ENCODE data around the gene TTC7B. TPM values are rescaled to one million over a fixed set of nuclear protein-coding genes. Genes with fewer than 3 reads are reported as not detected.

TTC7B gene
- polyA plus RNA-seq, 1 donor from 2014 or later = 19.9 TPM

DNA sequence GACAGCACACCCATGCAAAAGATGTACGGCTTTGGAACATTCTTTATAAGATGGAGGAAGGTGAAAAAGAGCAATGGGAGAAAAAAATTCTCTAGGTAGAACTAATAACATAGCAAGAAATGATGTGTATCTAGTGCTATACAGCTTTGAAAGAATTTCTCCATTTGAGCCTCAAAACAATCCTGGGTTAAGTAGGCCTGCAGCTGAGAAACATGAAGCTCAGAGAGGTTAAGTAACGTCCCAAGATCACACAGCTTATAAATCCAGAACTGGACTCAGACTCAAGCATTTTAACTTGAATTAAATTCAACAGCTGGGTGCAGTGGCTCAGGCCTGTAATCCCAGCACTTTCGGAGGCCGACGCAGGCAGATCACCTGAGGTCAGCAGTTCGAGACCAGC, 32.9 kb downstream of the TTC7B start:
- Histone ChIP-seq H3K4me2 (ENCODE audit: low read length) (no peak overlapping the region), H3K79me2 (replicated peaks; ENCODE audit: insufficient read depth, low read length) (no peaks in the 10 kb centered on the region), H3K4me3 (ENCODE audit: low read length) (no peak overlapping the region), H3K9ac (ENCODE audit: low read length) (no peak overlapping the region), H2AFZ (ENCODE audit: low read depth, low read length) (no peak overlapping the region), H3K36me3 (ENCODE audit: insufficient read depth, low read length) (no peaks in the 10 kb centered on the region), H3K27me3 (ENCODE audit: insufficient read depth, low read depth, low read length) (no peaks in the 10 kb centered on the region), H3F3A (ENCODE audit: insufficient read depth, low read length, poor library complexity, severe bottlenecking) (no peaks in the 10 kb centered on the region), H3K27ac (ENCODE audit: low read length) (no peak overlapping the region), H4K20me1 (ENCODE audit: insufficient read depth) (no peaks in the 10 kb centered on the region), H3K9me3 (ENCODE audit: low read length) (no peaks in the 10 kb centered on the region), H3K9me2 (ENCODE audit: insufficient read depth, low read length) (no peaks in the 10 kb centered on the region)
- TF ChIP-seq TAF1 (IDR thresholded peaks at IDR 0.05; ENCODE audit: low read depth) (no peak), EP300 (conservative IDR thresholded peaks at IDR 0.05; ENCODE audit: poor library complexity, severe bottlenecking) (no peak)

DNA sequence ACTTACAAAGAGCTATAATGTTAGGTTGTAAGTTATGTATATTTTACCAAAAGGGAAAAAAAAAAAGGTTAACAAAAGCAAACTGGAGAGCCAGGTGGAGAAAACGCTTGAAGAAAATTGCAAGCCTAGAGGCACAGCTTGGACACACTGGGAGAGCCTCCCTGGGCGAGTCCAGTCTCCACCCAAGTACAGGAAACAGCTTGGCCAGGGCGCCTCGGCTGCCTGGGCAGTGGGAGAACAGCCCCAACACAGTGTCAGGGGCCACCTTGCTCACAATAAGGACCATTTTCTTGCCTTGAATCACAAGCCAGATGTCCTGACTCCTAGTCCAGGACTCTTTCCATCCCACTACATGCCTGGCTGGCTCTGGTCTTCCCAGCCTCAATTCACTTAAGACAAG, 33.3 kb downstream of the TTC7B start:
- Histone ChIP-seq H3K27me3 (ENCODE audit: insufficient read depth, low read depth, low read length) (no peaks in the 10 kb centered on the region), H3K27ac (ENCODE audit: low read length) (no peak overlapping the region), H3K36me3 (ENCODE audit: insufficient read depth, low read length) (no peaks in the 10 kb centered on the region), H2AFZ (ENCODE audit: low read depth, low read length) (no peak overlapping the region), H4K20me1 (ENCODE audit: insufficient read depth) (no peaks in the 10 kb centered on the region), H3K9ac (ENCODE audit: low read length) (no peak overlapping the region), H3K9me2 (ENCODE audit: insufficient read depth, low read length) (no peaks in the 10 kb centered on the region), H3K4me3 (ENCODE audit: low read length) (no peak overlapping the region), H3K4me2 (ENCODE audit: low read length) (no peak overlapping the region), H3K9me3 (ENCODE audit: low read length) (no peaks in the 10 kb centered on the region), H3F3A (ENCODE audit: insufficient read depth, low read length, poor library complexity, severe bottlenecking) (no peaks in the 10 kb centered on the region), H3K79me2 (replicated peaks; ENCODE audit: insufficient read depth, low read length) (no peaks in the 10 kb centered on the region)
- TF ChIP-seq EZH2 (IDR thresholded peaks at IDR 0.05; ENCODE audit: borderline replicate concordance, insufficient read depth, low read length, poor library complexity, severe bottlenecking) (no peak), EP300 (conservative IDR thresholded peaks at IDR 0.05; ENCODE audit: poor library complexity, severe bottlenecking) (no peak), POLR2AphosphoS5 (IDR thresholded peaks at IDR 0.05) (no peak), MXI1 (conservative IDR thresholded peaks at IDR 0.05; ENCODE audit: poor library complexity, severe bottlenecking) (no peak), TAF1 (IDR thresholded peaks at IDR 0.05; ENCODE audit: low read depth) (no peak), RAD21 (conservative IDR thresholded peaks at IDR 0.05) (no peak), SMC3 (conservative IDR thresholded peaks at IDR 0.05; ENCODE audit: poor library complexity) (no peak)
- TF ChIP-seq, protein P1, sequence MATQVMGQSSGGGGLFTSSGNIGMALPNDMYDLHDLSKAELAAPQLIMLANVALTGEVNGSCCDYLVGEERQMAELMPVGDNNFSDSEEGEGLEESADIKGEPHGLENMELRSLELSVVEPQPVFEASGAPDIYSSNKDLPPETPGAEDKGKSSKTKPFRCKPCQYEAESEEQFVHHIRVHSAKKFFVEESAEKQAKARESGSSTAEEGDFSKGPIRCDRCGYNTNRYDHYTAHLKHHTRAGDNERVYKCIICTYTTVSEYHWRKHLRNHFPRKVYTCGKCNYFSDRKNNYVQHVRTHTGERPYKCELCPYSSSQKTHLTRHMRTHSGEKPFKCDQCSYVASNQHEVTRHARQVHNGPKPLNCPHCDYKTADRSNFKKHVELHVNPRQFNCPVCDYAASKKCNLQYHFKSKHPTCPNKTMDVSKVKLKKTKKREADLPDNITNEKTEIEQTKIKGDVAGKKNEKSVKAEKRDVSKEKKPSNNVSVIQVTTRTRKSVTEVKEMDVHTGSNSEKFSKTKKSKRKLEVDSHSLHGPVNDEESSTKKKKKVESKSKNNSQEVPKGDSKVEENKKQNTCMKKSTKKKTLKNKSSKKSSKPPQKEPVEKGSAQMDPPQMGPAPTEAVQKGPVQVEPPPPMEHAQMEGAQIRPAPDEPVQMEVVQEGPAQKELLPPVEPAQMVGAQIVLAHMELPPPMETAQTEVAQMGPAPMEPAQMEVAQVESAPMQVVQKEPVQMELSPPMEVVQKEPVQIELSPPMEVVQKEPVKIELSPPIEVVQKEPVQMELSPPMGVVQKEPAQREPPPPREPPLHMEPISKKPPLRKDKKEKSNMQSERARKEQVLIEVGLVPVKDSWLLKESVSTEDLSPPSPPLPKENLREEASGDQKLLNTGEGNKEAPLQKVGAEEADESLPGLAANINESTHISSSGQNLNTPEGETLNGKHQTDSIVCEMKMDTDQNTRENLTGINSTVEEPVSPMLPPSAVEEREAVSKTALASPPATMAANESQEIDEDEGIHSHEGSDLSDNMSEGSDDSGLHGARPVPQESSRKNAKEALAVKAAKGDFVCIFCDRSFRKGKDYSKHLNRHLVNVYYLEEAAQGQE (IDR thresholded peaks at IDR 0.05; ENCODE audit: borderline replicate concordance) = no peak
- TF ChIP-seq, protein P2, sequence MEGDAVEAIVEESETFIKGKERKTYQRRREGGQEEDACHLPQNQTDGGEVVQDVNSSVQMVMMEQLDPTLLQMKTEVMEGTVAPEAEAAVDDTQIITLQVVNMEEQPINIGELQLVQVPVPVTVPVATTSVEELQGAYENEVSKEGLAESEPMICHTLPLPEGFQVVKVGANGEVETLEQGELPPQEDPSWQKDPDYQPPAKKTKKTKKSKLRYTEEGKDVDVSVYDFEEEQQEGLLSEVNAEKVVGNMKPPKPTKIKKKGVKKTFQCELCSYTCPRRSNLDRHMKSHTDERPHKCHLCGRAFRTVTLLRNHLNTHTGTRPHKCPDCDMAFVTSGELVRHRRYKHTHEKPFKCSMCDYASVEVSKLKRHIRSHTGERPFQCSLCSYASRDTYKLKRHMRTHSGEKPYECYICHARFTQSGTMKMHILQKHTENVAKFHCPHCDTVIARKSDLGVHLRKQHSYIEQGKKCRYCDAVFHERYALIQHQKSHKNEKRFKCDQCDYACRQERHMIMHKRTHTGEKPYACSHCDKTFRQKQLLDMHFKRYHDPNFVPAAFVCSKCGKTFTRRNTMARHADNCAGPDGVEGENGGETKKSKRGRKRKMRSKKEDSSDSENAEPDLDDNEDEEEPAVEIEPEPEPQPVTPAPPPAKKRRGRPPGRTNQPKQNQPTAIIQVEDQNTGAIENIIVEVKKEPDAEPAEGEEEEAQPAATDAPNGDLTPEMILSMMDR (IDR thresholded peaks at IDR 0.05; ENCODE audit: poor library complexity, severe bottlenecking) = no peak

DNA sequence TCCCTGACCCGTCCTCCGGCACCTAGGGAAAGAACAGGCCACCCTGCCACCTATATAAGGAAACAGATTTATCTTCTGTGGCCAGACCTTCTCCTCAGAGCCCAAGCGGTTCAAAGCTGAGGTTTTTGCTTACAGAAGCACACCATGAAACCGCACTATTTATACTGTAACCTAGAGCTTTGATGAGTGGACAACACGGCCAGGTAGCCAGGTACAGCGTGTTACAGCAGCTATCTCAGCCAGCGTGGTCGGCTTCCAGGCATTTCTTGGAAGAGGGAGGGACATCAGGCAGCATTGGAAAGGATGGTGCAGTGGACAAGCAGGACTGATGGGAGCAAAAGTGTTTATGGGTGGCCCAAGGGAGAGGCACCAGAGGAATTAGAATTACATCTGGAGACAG, 34.4 kb downstream of the TTC7B start:
- Histone ChIP-seq H3K9ac (ENCODE audit: low read length) (no peak overlapping the region), H3K79me2 (replicated peaks; ENCODE audit: insufficient read depth, low read length) (no peaks in the 10 kb centered on the region), H3K27ac (ENCODE audit: low read length) (no peak overlapping the region), H3K36me3 (ENCODE audit: insufficient read depth, low read length) (no peaks in the 10 kb centered on the region), H2AFZ (ENCODE audit: low read depth, low read length) (no peak overlapping the region), H3K9me3 (ENCODE audit: low read length) (no peaks in the 10 kb centered on the region), H3K9me2 (ENCODE audit: insufficient read depth, low read length) (no peaks in the 10 kb centered on the region), H3F3A (ENCODE audit: insufficient read depth, low read length, poor library complexity, severe bottlenecking) (no peaks in the 10 kb centered on the region), H3K27me3 (ENCODE audit: insufficient read depth, low read depth, low read length) (no peaks in the 10 kb centered on the region), H3K4me2 (ENCODE audit: low read length) (no peak overlapping the region), H4K20me1 (ENCODE audit: insufficient read depth) (no peaks in the 10 kb centered on the region), H3K4me3 (ENCODE audit: low read length) (no peak overlapping the region)
- TF ChIP-seq POLR2AphosphoS5 (IDR thresholded peaks at IDR 0.05) = no peak
- TF ChIP-seq MXI1 (conservative IDR thresholded peaks at IDR 0.05; ENCODE audit: poor library complexity, severe bottlenecking) = no peak
- no peak for TF ChIP-seq EZH2 (IDR thresholded peaks at IDR 0.05; ENCODE audit: borderline replicate concordance, insufficient read depth, low read length, poor library complexity, severe bottlenecking)
- no peak for TF ChIP-seq SMC3 (conservative IDR thresholded peaks at IDR 0.05; ENCODE audit: poor library complexity)
- no peak for TF ChIP-seq RAD21 (conservative IDR thresholded peaks at IDR 0.05)
- no peak for TF ChIP-seq TAF1 (IDR thresholded peaks at IDR 0.05; ENCODE audit: low read depth)
